ENCODE data around the gene EIF3M. TPM values are rescaled to one million over a fixed set of nuclear protein-coding genes. Genes with fewer than 3 reads are reported as not detected.
"Not testable (repeated sequence)": the region's sequence is repeated elsewhere in the genome, so short reads cannot be mapped to it uniquely, and the experiment has no call there.

Gene EIF3M
- total and polyA plus RNA-seq, 2 experiments from 2014 or later: 261 to 508 TPM

GRCh38 chr11:32606220-32606619 lies 22.6 kb downstream of the EIF3M start:
- H2AFZ ChIP-seq: no peak overlapping the region
- no peaks in the 10 kb centered on the region for H3K4me1 ChIP-seq (ENCODE audit: insufficient read depth)
- H3K4me2 ChIP-seq: no peak overlapping the region
- no peak overlapping the region for H3K4me3 ChIP-seq
- no peak for TF ChIP-seq EZH2phosphoT487 (IDR thresholded peaks at IDR 0.05; ENCODE audit: low read depth, severe bottlenecking, unreplicated experiment)
- no peak for TF ChIP-seq CTCF (IDR thresholded peaks at IDR 0.05; ENCODE audit: poor library complexity)
- TF ChIP-seq EZH2 (IDR thresholded peaks at IDR 0.05; ENCODE audit: borderline replicate concordance): no peak
- H4K20me1 ChIP-seq (ENCODE audit: insufficient read depth, poor library complexity, severe bottlenecking): no peaks in the 10 kb centered on the region
- no peak overlapping the region for H3K27ac ChIP-seq
- no peak for DNase-seq (ENCODE audit: low spot score)
- no peaks in the 10 kb centered on the region for H3K9me3 ChIP-seq (ENCODE audit: low read depth)
- H3K79me2 ChIP-seq: no peaks in the 10 kb centered on the region
- H3K9me2 ChIP-seq (replicated peaks; ENCODE audit: insufficient read depth): no peaks in the 10 kb centered on the region
- H3K27me3 ChIP-seq: no peaks in the 10 kb centered on the region
- no peaks in the 10 kb centered on the region for H3K36me3 ChIP-seq (replicated peaks; ENCODE audit: insufficient read depth, low read depth)

GRCh38 chr11:32608826-32609225 lies 25.2 kb downstream of the EIF3M start:
- H4K20me1 ChIP-seq (ENCODE audit: insufficient read depth, poor library complexity, severe bottlenecking); H3K4me2 ChIP-seq; H3K9me2 ChIP-seq (replicated peaks; ENCODE audit: insufficient read depth); H3K27ac ChIP-seq; H3K27me3 ChIP-seq; H3K79me2 ChIP-seq; H3K4me1 ChIP-seq (ENCODE audit: insufficient read depth); H2AFZ ChIP-seq; H3K36me3 ChIP-seq (replicated peaks; ENCODE audit: insufficient read depth, low read depth); DNase-seq (ENCODE audit: low spot score); H3K4me3 ChIP-seq; H3K9me3 ChIP-seq (ENCODE audit: low read depth): not testable (repeated sequence)
- 94% methylated on average over 4 of the region's 4 CpGs for WGBS (ENCODE audit: low lambda C conversion rate, missing lambda C conversion rate)

- no peaks in the 10 kb centered on the region for H3K4me1 ChIP-seq (ENCODE audit: insufficient read depth)
- no peak for DNase-seq (ENCODE audit: low spot score)
- WGBS (ENCODE audit: low lambda C conversion rate, missing lambda C conversion rate): 95% methylated on average over 3 of the region's 3 CpGs
Measured at GRCh38 chr11:32610797-32611352, 27.2 kb downstream of the EIF3M start.

More at GRCh38 chr11:32610797-32611352, 27.2 kb downstream of the EIF3M start:
- no peaks in the 10 kb centered on the region for H3K9me3 ChIP-seq (ENCODE audit: low read depth)
- no peak overlapping the region for H3K4me2 ChIP-seq
- H3K27ac ChIP-seq: no peak overlapping the region
- H3K9me2 ChIP-seq (replicated peaks; ENCODE audit: insufficient read depth): no peaks in the 10 kb centered on the region
- no peaks in the 10 kb centered on the region for H4K20me1 ChIP-seq (ENCODE audit: insufficient read depth, poor library complexity, severe bottlenecking)
- TF ChIP-seq EZH2phosphoT487 (IDR thresholded peaks at IDR 0.05; ENCODE audit: low read depth, severe bottlenecking, unreplicated experiment) (no peak), EZH2 (IDR thresholded peaks at IDR 0.05; ENCODE audit: borderline replicate concordance) (no peak), CTCF (IDR thresholded peaks at IDR 0.05; ENCODE audit: poor library complexity) (no peak)
- H3K79me2 ChIP-seq: no peaks in the 10 kb centered on the region
- H3K36me3 ChIP-seq (replicated peaks; ENCODE audit: insufficient read depth, low read depth): no peaks in the 10 kb centered on the region
- H2AFZ ChIP-seq: no peak overlapping the region
- no peaks in the 10 kb centered on the region for H3K27me3 ChIP-seq
- H3K4me3 ChIP-seq: no peak overlapping the region

Measured in hepatocyte (in vitro differentiated cells).